Measurements from ENCODE around the gene KCNQ1OT1.

The KCNQ1OT1 gene

GRCh38 chr11:2593393-2593950 lies 106.3 kb downstream of the KCNQ1OT1 start:
- no peak for TF ChIP-seq CTCF (conservative IDR thresholded peaks at IDR 0.05; ENCODE audit: low read depth, low read length)

GRCh38 chr11:2592559-2593392 lies 107.0 kb downstream of the KCNQ1OT1 start:
- no peak for TF ChIP-seq CTCF (conservative IDR thresholded peaks at IDR 0.05; ENCODE audit: low read depth, low read length)
- no peak overlapping the region for H3K4me3 ChIP-seq (ENCODE audit: low read depth, low read length)
- no peak for DNase-seq (ENCODE audit: low read depth)

More at GRCh38 chr11:2593393-2593950, 106.3 kb downstream of the KCNQ1OT1 start:
- H3K4me3 ChIP-seq (ENCODE audit: low read depth, low read length): no peak overlapping the region
- DNase-seq (ENCODE audit: low read depth): no peak

- no peak for TF ChIP-seq CTCF (conservative IDR thresholded peaks at IDR 0.05; ENCODE audit: low read depth, low read length)
- no peak overlapping the region for H3K4me3 ChIP-seq (ENCODE audit: low read depth, low read length)
- DNase-seq (ENCODE audit: low read depth): no peak
These were observed 108.0 kb downstream of the KCNQ1OT1 start for GRCh38 chr11:2591805-2592204.

GRCh38 chr11:2590965-2591754 lies 108.6 kb downstream of the KCNQ1OT1 start:
- TF ChIP-seq CTCF (conservative IDR thresholded peaks at IDR 0.05; ENCODE audit: low read depth, low read length): no peak
- no peak for DNase-seq (ENCODE audit: low read depth)
- no peak overlapping the region for H3K4me3 ChIP-seq (ENCODE audit: low read depth, low read length)

GRCh38 chr11:2590131-2590964 lies 109.4 kb downstream of the KCNQ1OT1 start:
- TF ChIP-seq CTCF (conservative IDR thresholded peaks at IDR 0.05; ENCODE audit: low read depth, low read length): no peak

GRCh38 chr11:2589538-2589934 lies 110.3 kb downstream of the KCNQ1OT1 start:
- H3K4me3 ChIP-seq (ENCODE audit: low read depth, low read length): no peak overlapping the region
- DNase-seq (ENCODE audit: low read depth): no peak
- TF ChIP-seq CTCF (conservative IDR thresholded peaks at IDR 0.05; ENCODE audit: low read depth, low read length): no peak

More at GRCh38 chr11:2590131-2590964, 109.4 kb downstream of the KCNQ1OT1 start:
- no peak overlapping the region for H3K4me3 ChIP-seq (ENCODE audit: low read depth, low read length)
- no peak for DNase-seq (ENCODE audit: low read depth)
